ENCODE results near the gene LGR6.

DNA sequence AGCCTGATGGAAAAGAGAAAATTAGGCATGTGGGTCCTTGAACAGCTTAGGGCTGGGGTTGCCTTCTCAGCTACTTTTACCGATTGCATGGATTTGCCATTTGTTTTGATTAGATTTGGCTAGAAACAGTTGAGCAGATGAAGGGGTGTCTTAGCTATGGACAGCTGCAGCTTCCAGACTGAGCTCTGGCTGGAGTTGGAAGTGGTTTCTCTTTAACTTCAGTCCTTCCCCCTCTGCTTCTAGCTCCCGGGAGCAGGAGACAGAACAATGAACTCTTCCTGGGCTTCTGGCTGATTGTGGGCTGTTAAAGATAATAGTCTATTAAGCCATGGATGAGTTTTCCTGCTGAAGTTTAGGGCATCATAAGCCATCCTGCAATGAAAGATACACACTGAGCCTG, 97.4 kb downstream of the LGR6 start:
- TF ChIP-seq ZNF274 (IDR thresholded peaks at IDR 0.05; ENCODE audit: low read depth, low read length) (no peak), YY1 (IDR thresholded peaks at IDR 0.05; ENCODE audit: insufficient read depth, insufficient read length) (no peak), SUZ12 (IDR thresholded peaks at IDR 0.05; ENCODE audit: extremely low read depth, insufficient read depth, insufficient read length) (no peak)

All from NT2/D1 (cell line).